Measurements from ENCODE around the gene TOLLIP. TPM values are rescaled to one million over a fixed set of nuclear protein-coding genes. Genes with fewer than 3 reads are reported as not detected.

Gene TOLLIP
- total RNA-seq, 2 experiments from 2014 or later, result 19.9 to 21.7 TPM

GRCh38 chr11:1224491-1225385 lies 84.7 kb downstream of the TOLLIP start:
- intact Hi-C loops (cut with micrococcal nuclease), result no loop called here
- DNase-seq, result no peak
- no peaks in the 10 kb centered on the region for H3K36me3 Mint-ChIP-seq (ENCODE audit: low read depth)
- CTCF ChIA-PET, result no interaction called here
- peaks cover 12% of the 10 kb centered on the region for H3K27me3 Mint-ChIP-seq (ENCODE audit: low read depth)
- H3K27ac Mint-ChIP-seq, result no peak overlapping the region
- H3K4me3 Mint-ChIP-seq, result no peak overlapping the region
- no peaks in the 10 kb centered on the region for H3K4me1 Mint-ChIP-seq (ENCODE audit: low read depth)
- H3K9me3 Mint-ChIP-seq, result no peaks in the 10 kb centered on the region

Small RNAs within 50 kb of the gene (microRNA-seq; reads per million reads assigned to microRNA genes)
- gene MIR6744 (ENCODE audit: borderline microRNAs expressed, borderline replicate concordance), result not detected

Other genes starting within 250 kb of the TOLLIP start
- not detected for gene MUC2, start 234.8 kb downstream of the TOLLIP start, total RNA-seq
- gene MUC5AC, start 151.7 kb downstream of the TOLLIP start, total RNA-seq, result not detected
- not detected for gene MUC5B, start 86.6 kb downstream of the TOLLIP start, total RNA-seq
- under 1 TPM; 0.17 to 0.44 TPM for gene BRSK2, start 80.3 kb upstream of the TOLLIP start, total RNA-seq
- gene MOB2, start 177.1 kb upstream of the TOLLIP start, total RNA-seq, result 10 to 100 TPM; 12.4 to 14.1 TPM